Astrocyte (in vitro differentiated cells and primary cell): ENCODE data around the gene ANKRD23. TPM values are rescaled to one million over a fixed set of nuclear protein-coding genes. Genes with fewer than 3 reads are reported as not detected.

Experiments
- DNase-seq: peaks from one replicate; pipeline ENCODE4 v3.0.0-alpha.2; 2010; ENCODE audit warnings: low read depth
- FAIRE-seq: peaks from 2 replicates; lab custom pipeline; 2011; peaks lifted over from hg19 to GRCh38; lab: Jason Lieb, UNC
- H2AFZ ChIP-seq: 2 replicates; pipeline ENCODE4 v1.6.0; 2012; ENCODE audit warnings: low read depth, low read length, inconsistent platforms
- H3K27ac ChIP-seq: 2 replicates; pipeline ENCODE4 v1.5.1; 2011; ENCODE audit warnings: low read depth, low read length, inconsistent platforms
- H3K27me3 ChIP-seq: 2 replicates; pipeline ENCODE4 v1.6.0; 2011; ENCODE audit warnings: low read length, inconsistent platforms; ENCODE audit not compliant: insufficient read depth
- H3K36me3 ChIP-seq: 2 replicates; pipeline ENCODE4 v1.5.1; 2011; ENCODE audit warnings: low read length, inconsistent platforms; ENCODE audit not compliant: insufficient read depth
- H3K4me1 ChIP-seq: 2 replicates; pipeline ENCODE4 v1.5.1; 2011; ENCODE audit warnings: low read length, inconsistent platforms; ENCODE audit not compliant: insufficient read depth
- H3K4me2 ChIP-seq: 2 replicates; pipeline ENCODE4 v1.6.0; 2012; ENCODE audit warnings: low read length, inconsistent platforms
- H3K4me3 ChIP-seq: 2 replicates; pipeline ENCODE4 v1.5.1; 2011; ENCODE audit warnings: low read depth, mild to moderate bottlenecking, low read length, inconsistent platforms; ENCODE audit not compliant: insufficient read depth
- H3K79me2 ChIP-seq: 2 replicates; pipeline ENCODE4 v1.6.0; 2012; ENCODE audit warnings: mild to moderate bottlenecking, low read length, inconsistent platforms; ENCODE audit not compliant: insufficient read depth
- H3K9ac ChIP-seq: 2 replicates; pipeline ENCODE4 v1.6.0; 2012; ENCODE audit warnings: mild to moderate bottlenecking, low read length, inconsistent platforms
- H3K9me3 ChIP-seq: 2 replicates; pipeline ENCODE4 v1.5.1; 2012; ENCODE audit warnings: low read depth, mild to moderate bottlenecking, low read length, inconsistent platforms; ENCODE audit not compliant: insufficient read depth
- H4K20me1 ChIP-seq: 2 replicates; pipeline ENCODE4 v1.6.0; 2012; ENCODE audit warnings: low read length, inconsistent platforms; ENCODE audit not compliant: insufficient read depth
- H3K27ac Mint-ChIP-seq: one replicate; pipeline ENCODE4 v1.8.0; 2021; ENCODE audit warnings: mild to moderate bottlenecking, mixed read lengths; ENCODE audit not compliant: unreplicated experiment
- H3K27me3 Mint-ChIP-seq: one replicate; pipeline ENCODE4 v1.8.0; 2021; ENCODE audit warnings: low read depth, mixed read lengths; ENCODE audit not compliant: unreplicated experiment
- H3K36me3 Mint-ChIP-seq: one replicate; pipeline ENCODE4 v1.8.0; 2021; ENCODE audit warnings: low read depth, mixed read lengths; ENCODE audit not compliant: unreplicated experiment
- H3K4me1 Mint-ChIP-seq: one replicate; pipeline ENCODE4 v1.8.0; 2021; ENCODE audit warnings: low read depth, mixed read lengths; ENCODE audit not compliant: unreplicated experiment
- H3K4me3 Mint-ChIP-seq: one replicate; pipeline ENCODE4 v1.8.0; 2021; ENCODE audit warnings: mild to moderate bottlenecking, moderate library complexity, mixed read lengths; ENCODE audit not compliant: unreplicated experiment
- H3K9me3 Mint-ChIP-seq: one replicate; pipeline ENCODE4 v1.8.0; 2021; ENCODE audit warnings: mild to moderate bottlenecking, mixed read lengths; ENCODE audit not compliant: unreplicated experiment
- EZH2 ChIP-seq: IDR thresholded peaks from 2 replicates; pipeline ENCODE4 v1.6.1; 2012; ENCODE audit warnings: mild to moderate bottlenecking, low read length, inconsistent platforms; ENCODE audit not compliant: insufficient read depth
- total RNA-seq: library from RNA; stranded (reverse); gene quantifications from 2 replicates; pipeline ENCODE4 v1.2.1, GENCODE V29; 2021
- TF ChIP-seq, protein P1 (sequence below): IDR thresholded peaks from 2 replicates; pipeline ENCODE4 v1.5.1; 2011; ENCODE audit warnings: low read depth, mild to moderate bottlenecking, inconsistent platforms, low read length, moderate library complexity; ENCODE audit not compliant: insufficient read depth

ANKRD23 gene
- total RNA-seq, 1 donor from 2014 or later, result 2.5 TPM

- Histone ChIP-seq H3K9me3 (no peaks in the 10 kb centered on the region), H3K4me1 (peaks cover 7% of the 10 kb centered on the region), H3K4me2 (no peak overlapping the region), H4K20me1 (no peaks in the 10 kb centered on the region), H3K79me2 (no peaks in the 10 kb centered on the region), H2AFZ (no peak overlapping the region), H3K4me3 (no peak overlapping the region), H3K27me3 (no peaks in the 10 kb centered on the region), H3K36me3 (no peaks in the 10 kb centered on the region), H3K27ac (no peak overlapping the region), H3K9ac (no peak overlapping the region)
- Mint-ChIP-seq H3K9me3 (no peaks in the 10 kb centered on the region), H3K27me3 (peaks cover 11% of the 10 kb centered on the region), H3K27ac (no peak overlapping the region), H3K4me1 (peaks cover 34% of the 10 kb centered on the region), H3K36me3 (no peaks in the 10 kb centered on the region), H3K4me3 (no peak overlapping the region)
- no peak for FAIRE-seq
- no peak for TF ChIP-seq EZH2
- TF ChIP-seq, protein P1, sequence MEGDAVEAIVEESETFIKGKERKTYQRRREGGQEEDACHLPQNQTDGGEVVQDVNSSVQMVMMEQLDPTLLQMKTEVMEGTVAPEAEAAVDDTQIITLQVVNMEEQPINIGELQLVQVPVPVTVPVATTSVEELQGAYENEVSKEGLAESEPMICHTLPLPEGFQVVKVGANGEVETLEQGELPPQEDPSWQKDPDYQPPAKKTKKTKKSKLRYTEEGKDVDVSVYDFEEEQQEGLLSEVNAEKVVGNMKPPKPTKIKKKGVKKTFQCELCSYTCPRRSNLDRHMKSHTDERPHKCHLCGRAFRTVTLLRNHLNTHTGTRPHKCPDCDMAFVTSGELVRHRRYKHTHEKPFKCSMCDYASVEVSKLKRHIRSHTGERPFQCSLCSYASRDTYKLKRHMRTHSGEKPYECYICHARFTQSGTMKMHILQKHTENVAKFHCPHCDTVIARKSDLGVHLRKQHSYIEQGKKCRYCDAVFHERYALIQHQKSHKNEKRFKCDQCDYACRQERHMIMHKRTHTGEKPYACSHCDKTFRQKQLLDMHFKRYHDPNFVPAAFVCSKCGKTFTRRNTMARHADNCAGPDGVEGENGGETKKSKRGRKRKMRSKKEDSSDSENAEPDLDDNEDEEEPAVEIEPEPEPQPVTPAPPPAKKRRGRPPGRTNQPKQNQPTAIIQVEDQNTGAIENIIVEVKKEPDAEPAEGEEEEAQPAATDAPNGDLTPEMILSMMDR, result no peak
- no peak for DNase-seq
These were observed 44.5 kb upstream of the ANKRD23 start for GRCh38 chr2:96888072-96889011.

- FAIRE-seq (no peak), DNase-seq (no peak)
- Histone ChIP-seq H3K27ac (no peak overlapping the region), H3K4me2 (no peak overlapping the region), H3K9ac (no peak overlapping the region), H2AFZ (no peak overlapping the region), H3K9me3 (no peaks in the 10 kb centered on the region), H3K4me1 (peaks cover 7% of the 10 kb centered on the region), H3K4me3 (no peak overlapping the region), H3K27me3 (no peaks in the 10 kb centered on the region), H3K36me3 (no peaks in the 10 kb centered on the region), H3K79me2 (no peaks in the 10 kb centered on the region), H4K20me1 (no peaks in the 10 kb centered on the region)
- Mint-ChIP-seq H3K4me1 (peaks cover 32% of the 10 kb centered on the region), H3K27ac (no peak overlapping the region), H3K36me3 (no peaks in the 10 kb centered on the region), H3K27me3 (peaks cover 9% of the 10 kb centered on the region), H3K9me3 (no peaks in the 10 kb centered on the region), H3K4me3 (no peak overlapping the region)
- TF ChIP-seq EZH2, result no peak
- TF ChIP-seq, protein P1, result no peak
These were observed 43.7 kb upstream of the ANKRD23 start for GRCh38 chr2:96887493-96888012.
